ENCODE data around the gene POP5.
"Not testable (repeated sequence)": the region's sequence is repeated elsewhere in the genome, so short reads cannot be mapped to it uniquely, and the experiment has no call there.

POP5 gene

GRCh38 chr12:120580787-120581723 lies at the start of gene POP5:
TSS of gene POP5 (minus strand) at chr12:120581402. CDS start at chr12:120581362, 40 bp downstream.
- peak; percentile 96 for DNase-seq

GRCh38 chr12:120630104-120630892 lies 49.1 kb upstream of the POP5 start:
- DNase-seq, result no peak

- no peak for DNase-seq
Observed at GRCh38 chr12:120628919-120629318, 47.7 kb upstream of the POP5 start.

- no peak for DNase-seq
Observed at GRCh38 chr12:120625557-120626419, 44.6 kb upstream of the POP5 start.

GRCh38 chr12:120620624-120621023 lies 39.4 kb upstream of the POP5 start:
- DNase-seq, result no peak

- no peak for DNase-seq
Observed at GRCh38 chr12:120618954-120619615, 37.9 kb upstream of the POP5 start.

- DNase-seq, result not testable (repeated sequence)
Observed at GRCh38 chr12:120617767-120618166, 36.6 kb upstream of the POP5 start.

GRCh38 chr12:120617193-120617592 lies 36.0 kb upstream of the POP5 start:
- not testable (repeated sequence) for DNase-seq

- DNase-seq, result no peak
Observed at GRCh38 chr12:120614848-120615247, 33.6 kb upstream of the POP5 start.

- DNase-seq, result not testable (repeated sequence)
Observed at GRCh38 chr12:120611534-120611933, 30.3 kb upstream of the POP5 start.

GRCh38 chr12:120610560-120610959 lies 29.4 kb upstream of the POP5 start:
- no peak for DNase-seq

GRCh38 chr12:120602416-120602815 lies 21.2 kb upstream of the POP5 start:
- DNase-seq, result not testable (repeated sequence)

GRCh38 chr12:120599672-120600552 lies 18.7 kb upstream of the POP5 start:
- DNase-seq, result no peak

GRCh38 chr12:120598674-120599463 lies 17.7 kb upstream of the POP5 start:
- no peak for DNase-seq

- no peak for DNase-seq
Observed at GRCh38 chr12:120597861-120598260, 16.7 kb upstream of the POP5 start.

- no peak for DNase-seq
Observed at GRCh38 chr12:120596901-120597300, 15.7 kb upstream of the POP5 start.

- DNase-seq, result no peak
Observed at GRCh38 chr12:120592121-120593049, 11.2 kb upstream of the POP5 start.

- no peak for DNase-seq
Observed at GRCh38 chr12:120590741-120591407, 9.7 kb upstream of the POP5 start.
